ENCODE measurements around the gene AGTR1.

- TF ChIP-seq GABPA (IDR thresholded peaks at IDR 0.05 in 1 of 2, conservative IDR thresholded peaks at IDR 0.05 in 1 of 2) (no peak), CTCF (IDR thresholded peaks at IDR 0.05; ENCODE audit: low read depth, low read length, missing input control) (no peak), YY1 (IDR thresholded peaks at IDR 0.05) (no peak), MAX (IDR thresholded peaks at IDR 0.05) (no peak), FOXA1 (IDR thresholded peaks at IDR 0.05) (no peak), RAD21 (IDR thresholded peaks at IDR 0.05) (no peak), EGR1 (IDR thresholded peaks at IDR 0.05; ENCODE audit: low read depth in 2 of 2) (no peak), RXRA (IDR thresholded peaks at IDR 0.05) (no peak)
- TF ChIP-seq, protein P1, sequence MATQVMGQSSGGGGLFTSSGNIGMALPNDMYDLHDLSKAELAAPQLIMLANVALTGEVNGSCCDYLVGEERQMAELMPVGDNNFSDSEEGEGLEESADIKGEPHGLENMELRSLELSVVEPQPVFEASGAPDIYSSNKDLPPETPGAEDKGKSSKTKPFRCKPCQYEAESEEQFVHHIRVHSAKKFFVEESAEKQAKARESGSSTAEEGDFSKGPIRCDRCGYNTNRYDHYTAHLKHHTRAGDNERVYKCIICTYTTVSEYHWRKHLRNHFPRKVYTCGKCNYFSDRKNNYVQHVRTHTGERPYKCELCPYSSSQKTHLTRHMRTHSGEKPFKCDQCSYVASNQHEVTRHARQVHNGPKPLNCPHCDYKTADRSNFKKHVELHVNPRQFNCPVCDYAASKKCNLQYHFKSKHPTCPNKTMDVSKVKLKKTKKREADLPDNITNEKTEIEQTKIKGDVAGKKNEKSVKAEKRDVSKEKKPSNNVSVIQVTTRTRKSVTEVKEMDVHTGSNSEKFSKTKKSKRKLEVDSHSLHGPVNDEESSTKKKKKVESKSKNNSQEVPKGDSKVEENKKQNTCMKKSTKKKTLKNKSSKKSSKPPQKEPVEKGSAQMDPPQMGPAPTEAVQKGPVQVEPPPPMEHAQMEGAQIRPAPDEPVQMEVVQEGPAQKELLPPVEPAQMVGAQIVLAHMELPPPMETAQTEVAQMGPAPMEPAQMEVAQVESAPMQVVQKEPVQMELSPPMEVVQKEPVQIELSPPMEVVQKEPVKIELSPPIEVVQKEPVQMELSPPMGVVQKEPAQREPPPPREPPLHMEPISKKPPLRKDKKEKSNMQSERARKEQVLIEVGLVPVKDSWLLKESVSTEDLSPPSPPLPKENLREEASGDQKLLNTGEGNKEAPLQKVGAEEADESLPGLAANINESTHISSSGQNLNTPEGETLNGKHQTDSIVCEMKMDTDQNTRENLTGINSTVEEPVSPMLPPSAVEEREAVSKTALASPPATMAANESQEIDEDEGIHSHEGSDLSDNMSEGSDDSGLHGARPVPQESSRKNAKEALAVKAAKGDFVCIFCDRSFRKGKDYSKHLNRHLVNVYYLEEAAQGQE (IDR thresholded peaks at IDR 0.05) = no peak
These were observed 43.3 kb upstream of the AGTR1 start for GRCh38 chr3:148654433-148654832.
